Activated CD8-positive, alpha-beta T cell treated with anti-CD3 and anti-CD28 coated beads, Interleukin-2, amount 10 ng/mL, durations not matched to agents 7 days and 5 days (primary cell): ENCODE measurements around the gene PRPH2. TPM values are rescaled to one million over a fixed set of nuclear protein-coding genes. Genes with fewer than 3 reads are reported as not detected.
A peak's percentile ranks its signal among the peaks of the same experiment; 100 is the strongest.
"Not testable (repeated sequence)": the region's sequence is repeated elsewhere in the genome, so short reads cannot be mapped to it uniquely, and the experiment has no call there.

Experiments used
- ATAC-seq: fragments of 150-1000 bp; cut with Tn5 transposase; one replicate; pipeline ENCODE4 v1.10.0; 2021; ENCODE audit warnings: moderate library complexity
- CTCF ChIA-PET: fragments of 350-600 bp; sonication (Branson Sonifier 250); formaldehyde crosslinking; loops from one replicate; lab custom pipeline; 2021; ENCODE audit warnings: antibody characterized with exemption; lab: Charles Lee
- POLR2A ChIA-PET: fragments of 350-600 bp; sonication (Branson Sonifier 250); formaldehyde crosslinking; loops from one replicate; lab custom pipeline; 2021; ENCODE audit warnings: antibody characterized with exemption; lab: Charles Lee
- DNase-seq: peaks from one replicate; pipeline ENCODE4 v3.0.0-alpha.2; 2020
- H3K27ac Mint-ChIP-seq: one replicate; pipeline ENCODE4 v1.8.0; 2021; ENCODE audit warnings: mild to moderate bottlenecking, mixed read lengths
- H3K27me3 Mint-ChIP-seq: one replicate; pipeline ENCODE4 v1.8.0; 2021; ENCODE audit warnings: low read depth, mixed read lengths
- H3K36me3 Mint-ChIP-seq: one replicate; pipeline ENCODE4 v1.8.0; 2021; ENCODE audit warnings: low read depth, mixed read lengths
- H3K4me1 Mint-ChIP-seq: one replicate; pipeline ENCODE4 v1.8.0; 2021; ENCODE audit warnings: low read depth, mixed read lengths
- H3K4me3 Mint-ChIP-seq: one replicate; pipeline ENCODE4 v1.8.0; 2021; ENCODE audit warnings: mild to moderate bottlenecking, mixed read lengths
- H3K9me3 Mint-ChIP-seq: one replicate; pipeline ENCODE4 v1.8.0; 2022; ENCODE audit warnings: mixed read lengths; ENCODE audit not compliant: insufficient read depth
- total RNA-seq, 2 experiments: library from RNA; stranded (reverse); gene quantifications; one replicate each; pipeline ENCODE4 v1.2.3, GENCODE V29; 2021

Gene PRPH2
- total RNA-seq, 2 experiments from 2014 or later = not detected

DNA sequence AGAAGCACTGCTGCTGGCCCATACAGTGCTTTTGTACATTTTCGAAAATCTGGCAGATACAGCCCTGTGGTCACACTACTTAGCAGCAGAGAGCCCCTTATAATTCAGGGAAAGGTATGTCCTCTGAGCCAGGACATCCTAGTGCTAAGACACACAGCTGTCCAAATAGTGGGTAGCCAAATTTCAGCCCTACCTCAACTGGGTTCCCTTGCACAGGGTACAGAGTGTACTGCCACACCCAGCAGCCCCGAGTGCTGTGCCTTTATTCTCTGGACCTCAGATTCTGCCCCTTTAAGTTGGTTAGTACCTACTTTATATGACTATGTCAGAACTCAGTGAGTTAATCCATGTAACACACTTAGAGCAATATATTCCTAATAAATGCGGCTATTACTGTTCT is 47.6 kb downstream of the PRPH2 start:
- DNase-seq (no peak), ATAC-seq (no peak)
- Mint-ChIP-seq H3K4me3 (no peak overlapping the region), H3K4me1 (no peaks in the 10 kb centered on the region), H3K27me3 (no peaks in the 10 kb centered on the region), H3K36me3 (peaks cover 63% of the 10 kb centered on the region), H3K27ac (no peak overlapping the region), H3K9me3 (no peaks in the 10 kb centered on the region)
- ChIA-PET POLR2A (interaction anchor here (0.7 to 1.0 kb wide), 2 partner anchors 8 to 16 kb away, joined by 3 read pairs; no protein-coding TSS in a partner anchor), CTCF (interaction anchor here (1.0 to 5.1 kb wide), 3 partner anchors 12 to 51 kb away, joined by 4 to 31 read pairs (median 6); no protein-coding TSS in a partner anchor)

DNA sequence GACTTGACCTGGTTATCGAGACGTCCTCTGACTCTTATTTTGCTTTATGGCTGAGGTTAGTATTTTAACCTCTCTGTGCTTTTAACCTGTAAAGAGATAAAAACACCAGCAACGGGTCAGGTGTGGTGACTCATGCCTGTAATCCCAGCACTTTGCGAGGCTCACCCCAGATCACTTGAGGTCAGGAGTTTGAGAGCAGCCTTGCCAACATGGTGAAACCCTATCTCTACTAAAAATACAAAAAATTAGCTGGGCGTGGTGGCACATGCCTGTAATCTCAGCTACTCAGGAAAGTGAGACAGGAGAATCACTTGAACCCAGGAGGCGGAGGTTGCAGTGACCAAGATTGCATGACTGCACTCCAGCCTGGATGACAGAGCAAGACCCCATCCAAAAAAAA is 48.0 kb downstream of the PRPH2 start:
- H3K27ac Mint-ChIP-seq, H3K4me3 Mint-ChIP-seq, ATAC-seq, DNase-seq, H3K27me3 Mint-ChIP-seq, H3K9me3 Mint-ChIP-seq, H3K4me1 Mint-ChIP-seq: not testable (repeated sequence)
- peaks cover 63% of the 10 kb centered on the region for H3K36me3 Mint-ChIP-seq
- CTCF ChIA-PET = interaction anchor here (5.1 kb wide), 1 partner anchor 12 kb away, joined by 31 read pairs; no protein-coding TSS in a partner anchor
- POLR2A ChIA-PET = interaction anchor here (0.7 kb wide), 1 partner anchor 17 kb away, joined by 3 read pairs; no protein-coding TSS in a partner anchor

DNA sequence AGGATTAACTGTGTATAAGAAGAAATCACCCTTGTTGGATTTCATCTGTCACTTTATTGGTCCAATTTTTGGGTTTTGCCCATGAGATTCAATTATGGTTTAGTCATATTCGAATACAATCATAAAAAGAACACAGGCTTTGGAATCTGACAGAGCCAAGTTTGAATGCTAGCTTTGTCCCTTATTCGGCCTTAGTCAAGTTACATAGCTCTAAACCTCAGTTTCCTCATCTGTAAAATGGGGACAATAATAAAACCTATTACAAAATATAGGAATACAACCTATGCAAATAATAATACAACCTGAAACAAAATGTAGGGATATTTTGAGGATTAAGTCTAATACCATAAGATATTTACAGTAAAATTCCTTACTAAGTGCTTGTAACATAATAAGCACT is 57.7 kb downstream of the PRPH2 start:
- Mint-ChIP-seq H3K4me3 (no peak overlapping the region), H3K9me3 (no peaks in the 10 kb centered on the region), H3K36me3 (peaks cover 38% of the 10 kb centered on the region), H3K27me3 (no peaks in the 10 kb centered on the region), H3K4me1 (peaks cover 2% of the 10 kb centered on the region), H3K27ac (no peak overlapping the region)
- no peak for ATAC-seq
- DNase-seq = no peak
- POLR2A ChIA-PET = no interaction called here
- CTCF ChIA-PET = interaction anchor here (0.9 to 6.4 kb wide), 6 partner anchors 10 to 234 kb away, joined by 3 to 135 read pairs (median 24); partner anchors contain the start of genes RPL7L1 and TBCC

DNA sequence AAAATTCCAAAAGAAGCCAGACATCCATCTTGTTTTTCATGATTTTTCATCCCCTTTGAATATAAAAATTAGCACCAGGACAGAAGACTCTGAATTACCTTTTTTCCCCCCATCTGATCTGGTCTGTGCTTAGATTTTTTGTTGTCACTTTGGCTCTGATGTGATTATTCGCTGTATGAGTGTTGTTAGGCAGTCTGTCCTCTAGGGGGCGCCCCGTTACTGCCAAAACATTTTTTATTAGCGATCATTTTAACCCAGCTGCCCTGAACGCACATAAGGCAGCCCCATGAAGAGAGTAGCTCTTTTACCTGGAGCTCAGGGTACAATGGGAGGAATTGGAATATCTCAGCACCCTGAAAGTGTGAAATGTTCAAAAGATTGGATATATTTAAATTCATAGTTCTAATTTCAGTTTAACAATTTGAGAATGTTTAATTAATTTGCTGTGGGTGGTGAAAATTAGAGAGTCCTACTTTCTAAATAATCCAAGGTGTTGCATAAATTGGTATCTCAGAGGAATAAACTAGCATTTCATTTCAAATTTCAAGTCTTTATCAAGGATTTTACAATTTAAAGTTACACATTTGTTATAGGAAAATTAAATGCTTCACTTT is 60.8 kb downstream of the PRPH2 start:
- Mint-ChIP-seq H3K4me1 (peaks cover 2% of the 10 kb centered on the region), H3K36me3 (peaks cover 40% of the 10 kb centered on the region), H3K27me3 (no peaks in the 10 kb centered on the region), H3K27ac (no peak overlapping the region), H3K9me3 (no peaks in the 10 kb centered on the region), H3K4me3 (no peak overlapping the region)
- ChIA-PET POLR2A (interaction anchor here (0.6 to 1.7 kb wide), 3 partner anchors 64 to 213 kb away, joined by 5 to 7 read pairs (median 6); no protein-coding TSS in a partner anchor), CTCF (interaction anchor here (0.6 to 6.4 kb wide), 47 partner anchors 9 to 482 kb away, joined by 3 to 135 read pairs (median 4); partner anchors contain the start of genes PPP2R5D, RPL7L1 and TBCC)
- DNase-seq = peak; percentile 90
- peak; percentile 84 for ATAC-seq

DNA sequence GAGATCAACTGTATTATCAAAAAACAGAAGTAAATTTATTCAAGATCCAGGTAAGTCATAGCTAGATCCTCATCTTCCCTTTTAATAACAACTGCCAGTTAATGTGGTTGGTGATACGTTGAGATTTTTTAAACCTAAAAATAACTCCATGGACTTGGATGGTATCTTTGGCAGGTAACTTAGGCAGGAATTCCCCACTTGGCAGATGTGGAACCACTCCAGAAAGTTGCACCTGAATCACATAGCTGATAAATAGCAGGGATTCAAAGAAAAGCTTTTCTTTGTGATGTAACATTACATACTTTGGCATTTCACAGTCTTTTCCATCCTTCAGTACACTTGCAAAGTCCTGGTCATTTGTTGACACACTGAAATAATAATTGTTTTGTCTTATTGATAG is 62.6 kb downstream of the PRPH2 start:
- H3K27me3 Mint-ChIP-seq = no peaks in the 10 kb centered on the region
- ATAC-seq (no peak), DNase-seq (no peak)
- H3K4me1 Mint-ChIP-seq = peaks cover 2% of the 10 kb centered on the region
- H3K9me3 Mint-ChIP-seq = no peaks in the 10 kb centered on the region
- ChIA-PET POLR2A (no interaction called here), CTCF (interaction anchor here (1.3 to 5.5 kb wide), 2 partner anchors 66 to 219 kb away, joined by 10 to 69 read pairs; partner anchors contain the start of gene RPL7L1)
- H3K36me3 Mint-ChIP-seq = peaks cover 40% of the 10 kb centered on the region
- H3K4me3 Mint-ChIP-seq = no peak overlapping the region
- no peak overlapping the region for H3K27ac Mint-ChIP-seq

DNA sequence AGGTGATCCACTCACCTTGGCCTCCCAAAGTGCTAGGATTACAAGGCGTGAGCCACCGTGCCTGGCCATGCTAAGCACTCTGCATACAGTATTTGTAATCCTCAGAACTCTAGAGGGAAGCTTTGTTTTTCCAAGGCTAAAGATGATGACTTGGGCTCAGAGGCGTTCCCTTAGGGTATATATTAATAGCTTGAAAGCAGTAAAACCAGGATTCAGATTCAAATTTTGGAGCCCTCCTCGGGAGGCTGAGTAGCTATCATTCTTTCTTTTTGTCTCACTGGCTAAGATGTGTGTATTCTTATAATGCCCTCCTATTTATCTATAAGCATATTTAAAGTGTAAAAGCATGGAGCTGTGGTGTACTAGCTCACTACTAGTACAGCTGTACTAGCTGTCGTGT is 68.5 kb downstream of the PRPH2 start:
- ChIA-PET CTCF (interaction anchor here (1.5 to 1.6 kb wide), 2 partner anchors 10 to 72 kb away, joined by 3 to 6 read pairs; no protein-coding TSS in a partner anchor), POLR2A (no interaction called here)
- Mint-ChIP-seq H3K9me3 (no peaks in the 10 kb centered on the region), H3K4me3 (no peak overlapping the region), H3K27ac (no peak overlapping the region), H3K27me3 (no peaks in the 10 kb centered on the region), H3K36me3 (peaks cover 29% of the 10 kb centered on the region), H3K4me1 (no peaks in the 10 kb centered on the region)
- ATAC-seq (no peak), DNase-seq (no peak)

DNA sequence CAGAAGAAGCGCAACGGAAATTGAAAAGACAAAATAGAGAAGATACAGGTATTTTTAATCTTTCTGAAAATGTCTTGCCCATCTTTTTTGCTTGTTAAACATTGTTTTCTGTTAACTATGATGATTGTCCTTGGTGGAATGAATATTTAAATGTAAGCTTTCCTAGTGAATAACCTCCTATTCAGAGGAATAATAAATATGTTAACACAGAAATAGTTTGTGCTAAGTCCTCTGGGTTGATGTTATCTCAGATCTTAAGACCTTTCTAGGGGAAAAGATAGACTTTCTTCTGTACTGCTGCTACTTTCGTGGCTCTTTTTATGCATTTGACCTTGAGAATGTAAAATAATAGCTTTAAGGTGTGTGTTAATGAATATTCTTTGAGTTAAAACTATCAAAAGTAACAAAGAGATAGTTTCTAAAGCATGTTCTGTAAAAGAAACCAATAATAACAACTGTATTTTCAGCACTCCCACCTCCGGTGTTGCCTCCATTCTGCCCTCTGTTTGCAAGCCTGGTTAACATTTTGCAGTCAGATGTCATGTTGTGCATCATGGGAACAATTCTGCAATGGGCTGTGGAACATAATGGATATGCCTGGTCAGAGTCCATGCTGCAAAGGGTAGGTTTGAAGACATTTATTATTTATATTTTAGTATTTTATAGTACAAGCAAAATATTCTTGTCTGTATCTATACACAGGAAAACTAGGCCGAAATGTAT is 70.2 kb downstream of the PRPH2 start:
- H3K27ac Mint-ChIP-seq = no peak overlapping the region
- no peaks in the 10 kb centered on the region for H3K27me3 Mint-ChIP-seq
- ChIA-PET CTCF (interaction anchor here (1.0 to 3.1 kb wide), 3 partner anchors 10 to 82 kb away, joined by 3 to 13 read pairs (median 3); no protein-coding TSS in a partner anchor), POLR2A (no interaction called here)
- H3K36me3 Mint-ChIP-seq = peaks cover 29% of the 10 kb centered on the region
- DNase-seq (no peak), ATAC-seq (no peak)
- H3K4me3 Mint-ChIP-seq = no peak overlapping the region
- H3K4me1 Mint-ChIP-seq = no peaks in the 10 kb centered on the region
- H3K9me3 Mint-ChIP-seq = no peaks in the 10 kb centered on the region

Other genes starting within 250 kb of the PRPH2 start
- gene UBR2, start 158.6 kb downstream of the PRPH2 start, total RNA-seq = 10 to 100 TPM; 23.6 to 24.8 TPM
- gene TBCC, start 23.5 kb upstream of the PRPH2 start, total RNA-seq = 10 to 100 TPM; 26.7 to 29.1 TPM
- gene BICRAL, start 59.5 kb upstream of the PRPH2 start, total RNA-seq = 10 to 100 TPM; 18.0 to 18.8 TPM
- 10 to 100 TPM; 74.1 to 77.9 TPM for gene RPL7L1, start 157.0 kb upstream of the PRPH2 start, total RNA-seq
- gene PTCRA, start 193.5 kb upstream of the PRPH2 start, total RNA-seq = not detected
- gene CNPY3, start 206.9 kb upstream of the PRPH2 start, total RNA-seq = 10 to 100 TPM; 86.0 to 87.6 TPM
- gene GNMT, start 238.2 kb upstream of the PRPH2 start, total RNA-seq = 1 to 10 TPM; 1.1 to 1.2 TPM